DOHH2 (cell line): Measurements from ENCODE around the gene TBC1D14.

ENCODE experiments used
- CTCF ChIP-seq: fragments of 200-600 bp; sonication (generic); IDR thresholded peaks from one replicate; pipeline ENCODE4 v1.5.1; 2014; ENCODE audit warnings: antibody characterized with exemption, mild to moderate bottlenecking, low read depth, low read length; ENCODE audit not compliant: poor library complexity, severe bottlenecking
- EZH2phosphoT487 ChIP-seq: fragments of 200-600 bp; sonication (generic); IDR thresholded peaks from 2 replicates; pipeline ENCODE4 v1.6.1; 2017; ENCODE audit warnings: borderline replicate concordance, mild to moderate bottlenecking, antibody characterized with exemption, low read length, moderate library complexity, mixed read lengths

GRCh38 chr4:6932918-6933317 is 23.3 kb downstream of the TBC1D14 start:
- TF ChIP-seq CTCF (no peak), EZH2phosphoT487 (no peak)
